Astrocyte of the cerebellum (primary cell): ENCODE measurements around the gene GINS3.

ENCODE experiments used
- DNase-seq: peaks from one replicate; pipeline ENCODE4 v3.0.0-alpha.2; 2011; ENCODE audit warnings: low read depth
- H3K4me3 ChIP-seq: 2 replicates; pipeline ENCODE4 v1.5.1; 2011; ENCODE audit warnings: mild to moderate bottlenecking, low read depth, low read length, moderate library complexity
- CTCF ChIP-seq: IDR thresholded peaks from 2 replicates; pipeline ENCODE4 v1.5.1; 2012; ENCODE audit warnings: low read length, low read depth, moderate library complexity, mild to moderate bottlenecking; ENCODE audit errors: missing control alignments
- in situ Hi-C: cut with HindIII; loops from 2 replicates; pipeline ENCODE4 v1.10.0; 2017; ENCODE audit warnings: low sequenced_read_pairs

The GINS3 gene

DNA sequence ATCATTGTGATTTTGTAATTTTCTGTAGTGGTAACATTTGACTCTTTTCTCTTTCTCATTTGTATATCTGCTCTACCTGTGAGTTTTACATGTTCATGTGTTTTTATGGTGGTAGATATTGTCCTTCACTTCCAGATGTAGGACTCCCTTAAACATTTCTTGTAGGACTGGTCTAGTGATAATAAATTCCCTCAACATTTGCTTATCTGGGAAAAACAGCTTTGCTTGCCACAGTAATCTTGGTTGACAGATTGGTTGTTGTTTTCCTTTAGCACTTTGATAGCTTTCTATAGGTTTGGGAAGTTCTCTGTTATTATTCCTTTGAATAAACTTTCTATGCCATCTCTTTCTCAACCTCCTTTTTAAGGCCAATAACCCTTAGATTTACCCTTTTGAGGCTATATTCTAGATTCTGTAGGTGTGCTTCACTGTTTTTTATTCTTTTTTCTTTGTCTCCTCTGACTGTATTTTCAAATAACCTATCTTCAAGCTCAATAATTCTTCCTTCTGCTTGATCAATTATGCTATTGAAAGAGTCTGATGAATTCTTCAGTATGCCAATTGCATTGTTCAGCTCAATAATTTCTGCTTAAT is 32.1 kb upstream of the GINS3 start:
- in situ Hi-C loops: no loop called here
- H3K4me3 ChIP-seq: no peak overlapping the region
- DNase-seq: no peak
- TF ChIP-seq CTCF: no peak

- no peak overlapping the region for H3K4me3 ChIP-seq
- no peak for TF ChIP-seq CTCF
- in situ Hi-C loops: no loop called here
- no peak for DNase-seq
Measured at GRCh38 chr16:58361726-58362125, 30.5 kb upstream of the GINS3 start.

GRCh38 chr16:58363746-58364393 is 28.4 kb upstream of the GINS3 start:
- H3K4me3 ChIP-seq: no peak overlapping the region
- in situ Hi-C loops: no loop called here
- DNase-seq: no peak
- no peak for TF ChIP-seq CTCF

DNA sequence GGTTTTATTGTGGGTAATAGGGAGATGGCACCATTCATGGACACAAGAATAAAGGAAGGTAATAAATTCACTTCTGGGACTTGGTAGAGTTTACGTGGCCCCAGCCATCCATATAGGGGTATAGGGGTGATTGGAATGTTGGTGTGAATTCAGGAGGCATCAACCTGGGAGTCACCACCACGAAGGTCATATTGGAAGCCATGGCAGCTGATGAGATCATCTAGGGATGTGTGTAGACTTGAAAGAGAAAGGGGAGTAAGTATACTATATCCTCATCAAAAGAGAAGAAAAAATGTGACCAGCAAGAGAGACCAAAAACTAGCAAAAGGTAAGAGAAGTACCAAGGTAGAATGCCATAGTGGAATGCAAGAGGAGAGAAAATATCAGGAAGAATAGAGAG is 26.6 kb upstream of the GINS3 start:
- DNase-seq: no peak
- H3K4me3 ChIP-seq: no peak overlapping the region
- no peak for TF ChIP-seq CTCF
- in situ Hi-C loops: no loop called here

DNA sequence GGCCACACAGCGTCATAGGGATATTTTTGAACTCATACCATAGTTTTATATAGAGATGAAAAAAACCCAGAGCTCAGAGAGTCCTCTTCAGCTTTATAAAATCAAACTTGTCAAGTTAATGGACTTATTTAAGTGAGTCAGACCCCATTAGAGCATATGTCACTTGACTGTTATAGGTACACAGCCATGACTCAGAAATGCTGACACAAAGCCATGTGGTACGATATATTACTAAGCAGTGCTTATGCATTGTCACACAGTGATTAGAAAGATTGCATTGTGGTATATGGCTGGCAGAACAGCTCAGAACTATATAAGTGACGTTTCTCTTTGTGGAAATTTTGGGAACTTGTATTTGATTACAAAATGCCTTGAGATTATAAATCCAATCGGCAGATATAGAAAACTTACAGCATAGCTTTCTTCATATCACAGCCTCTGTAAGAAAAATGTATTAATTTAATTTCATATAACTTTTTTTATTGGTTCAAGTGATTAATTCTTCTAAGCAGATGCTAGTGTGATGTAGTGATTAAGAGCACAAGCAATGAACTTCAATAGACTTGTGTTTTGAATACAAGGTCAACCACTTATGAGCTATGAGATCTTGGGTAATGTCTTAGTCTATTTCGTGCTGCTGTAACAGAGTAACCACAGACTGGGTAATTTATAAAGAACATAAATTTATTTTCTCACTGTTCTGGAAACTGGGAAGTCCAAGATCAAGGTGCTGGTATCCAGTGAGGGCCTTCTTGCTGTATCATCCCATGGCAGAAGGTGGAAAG is 25.8 kb upstream of the GINS3 start:
- no peak for DNase-seq
- TF ChIP-seq CTCF: no peak
- no peak overlapping the region for H3K4me3 ChIP-seq
- in situ Hi-C loops: no loop called here

GRCh38 chr16:58367252-58367651 is 25.0 kb upstream of the GINS3 start:
- H3K4me3 ChIP-seq: no peak overlapping the region
- DNase-seq: no peak
- no peak for TF ChIP-seq CTCF
- in situ Hi-C loops: no loop called here
